Neural cell (in vitro differentiated cells): ENCODE measurements around the gene NLRP12.
"Not testable (repeated sequence)": the region's sequence is repeated elsewhere in the genome, so short reads cannot be mapped to it uniquely, and the experiment has no call there.

Experiments
- EP300 ChIP-seq: fragments of 450-650 bp; conservative IDR thresholded peaks from 2 replicates; pipeline ENCODE4 v1.6.1; 2014; ENCODE audit warnings: antibody characterized with exemption, mild to moderate bottlenecking, moderate library complexity; ENCODE audit not compliant: poor library complexity, severe bottlenecking
- POLR2AphosphoS5 ChIP-seq: IDR thresholded peaks from 2 replicates; pipeline ENCODE4 v1.6.1; 2012
- SMC3 ChIP-seq: fragments of 450-650 bp; conservative IDR thresholded peaks from 2 replicates; pipeline ENCODE4 v1.6.1; 2014; ENCODE audit warnings: antibody characterized with exemption, mild to moderate bottlenecking, moderate library complexity; ENCODE audit not compliant: poor library complexity
- TAF1 ChIP-seq: IDR thresholded peaks from 2 replicates; pipeline ENCODE4 v1.6.1; 2012; ENCODE audit warnings: low read depth
- TF ChIP-seq, protein P1 (sequence below): fragments of 450-650 bp; IDR thresholded peaks from 2 replicates; pipeline ENCODE4 v1.5.1; 2014; ENCODE audit warnings: antibody characterized with exemption, mild to moderate bottlenecking, moderate library complexity; ENCODE audit not compliant: poor library complexity, severe bottlenecking
- TF ChIP-seq, protein P2 (sequence below): IDR thresholded peaks from 2 replicates; pipeline ENCODE4 v1.6.1; 2012; ENCODE audit warnings: borderline replicate concordance

DNA sequence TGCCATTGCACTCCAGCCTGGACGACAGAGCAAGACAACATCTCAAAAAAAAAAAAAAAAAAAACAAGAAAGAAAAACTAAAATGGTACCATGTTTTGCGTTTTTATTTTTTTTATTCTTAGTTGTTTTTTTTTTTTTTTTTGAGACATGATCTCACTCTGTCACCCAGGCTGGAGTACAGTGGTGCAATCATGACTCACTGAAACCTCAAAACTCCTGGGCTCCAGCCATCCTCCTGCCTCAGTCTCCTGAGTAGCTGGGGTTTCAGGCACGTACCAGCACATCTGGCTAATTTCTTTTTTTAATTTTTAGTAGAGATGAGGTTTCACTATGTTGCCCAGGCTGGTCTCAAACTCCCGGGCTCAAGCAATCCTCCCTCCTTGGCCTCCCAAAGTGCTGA is 16.8 kb upstream of the NLRP12 start:
- TF ChIP-seq, protein P1, sequence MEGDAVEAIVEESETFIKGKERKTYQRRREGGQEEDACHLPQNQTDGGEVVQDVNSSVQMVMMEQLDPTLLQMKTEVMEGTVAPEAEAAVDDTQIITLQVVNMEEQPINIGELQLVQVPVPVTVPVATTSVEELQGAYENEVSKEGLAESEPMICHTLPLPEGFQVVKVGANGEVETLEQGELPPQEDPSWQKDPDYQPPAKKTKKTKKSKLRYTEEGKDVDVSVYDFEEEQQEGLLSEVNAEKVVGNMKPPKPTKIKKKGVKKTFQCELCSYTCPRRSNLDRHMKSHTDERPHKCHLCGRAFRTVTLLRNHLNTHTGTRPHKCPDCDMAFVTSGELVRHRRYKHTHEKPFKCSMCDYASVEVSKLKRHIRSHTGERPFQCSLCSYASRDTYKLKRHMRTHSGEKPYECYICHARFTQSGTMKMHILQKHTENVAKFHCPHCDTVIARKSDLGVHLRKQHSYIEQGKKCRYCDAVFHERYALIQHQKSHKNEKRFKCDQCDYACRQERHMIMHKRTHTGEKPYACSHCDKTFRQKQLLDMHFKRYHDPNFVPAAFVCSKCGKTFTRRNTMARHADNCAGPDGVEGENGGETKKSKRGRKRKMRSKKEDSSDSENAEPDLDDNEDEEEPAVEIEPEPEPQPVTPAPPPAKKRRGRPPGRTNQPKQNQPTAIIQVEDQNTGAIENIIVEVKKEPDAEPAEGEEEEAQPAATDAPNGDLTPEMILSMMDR: not testable (repeated sequence)
- TF ChIP-seq EP300, TAF1, POLR2AphosphoS5, SMC3: not testable (repeated sequence)
- TF ChIP-seq, protein P2, sequence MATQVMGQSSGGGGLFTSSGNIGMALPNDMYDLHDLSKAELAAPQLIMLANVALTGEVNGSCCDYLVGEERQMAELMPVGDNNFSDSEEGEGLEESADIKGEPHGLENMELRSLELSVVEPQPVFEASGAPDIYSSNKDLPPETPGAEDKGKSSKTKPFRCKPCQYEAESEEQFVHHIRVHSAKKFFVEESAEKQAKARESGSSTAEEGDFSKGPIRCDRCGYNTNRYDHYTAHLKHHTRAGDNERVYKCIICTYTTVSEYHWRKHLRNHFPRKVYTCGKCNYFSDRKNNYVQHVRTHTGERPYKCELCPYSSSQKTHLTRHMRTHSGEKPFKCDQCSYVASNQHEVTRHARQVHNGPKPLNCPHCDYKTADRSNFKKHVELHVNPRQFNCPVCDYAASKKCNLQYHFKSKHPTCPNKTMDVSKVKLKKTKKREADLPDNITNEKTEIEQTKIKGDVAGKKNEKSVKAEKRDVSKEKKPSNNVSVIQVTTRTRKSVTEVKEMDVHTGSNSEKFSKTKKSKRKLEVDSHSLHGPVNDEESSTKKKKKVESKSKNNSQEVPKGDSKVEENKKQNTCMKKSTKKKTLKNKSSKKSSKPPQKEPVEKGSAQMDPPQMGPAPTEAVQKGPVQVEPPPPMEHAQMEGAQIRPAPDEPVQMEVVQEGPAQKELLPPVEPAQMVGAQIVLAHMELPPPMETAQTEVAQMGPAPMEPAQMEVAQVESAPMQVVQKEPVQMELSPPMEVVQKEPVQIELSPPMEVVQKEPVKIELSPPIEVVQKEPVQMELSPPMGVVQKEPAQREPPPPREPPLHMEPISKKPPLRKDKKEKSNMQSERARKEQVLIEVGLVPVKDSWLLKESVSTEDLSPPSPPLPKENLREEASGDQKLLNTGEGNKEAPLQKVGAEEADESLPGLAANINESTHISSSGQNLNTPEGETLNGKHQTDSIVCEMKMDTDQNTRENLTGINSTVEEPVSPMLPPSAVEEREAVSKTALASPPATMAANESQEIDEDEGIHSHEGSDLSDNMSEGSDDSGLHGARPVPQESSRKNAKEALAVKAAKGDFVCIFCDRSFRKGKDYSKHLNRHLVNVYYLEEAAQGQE: not testable (repeated sequence)
